ENCODE measurements around the gene IL15. TPM values are rescaled to one million over a fixed set of nuclear protein-coding genes. Genes with fewer than 3 reads are reported as not detected.

IL15 gene
- total and polyA plus RNA-seq, 4 donors: 0.93 to 2.0 (median 1.5) TPM

DNA sequence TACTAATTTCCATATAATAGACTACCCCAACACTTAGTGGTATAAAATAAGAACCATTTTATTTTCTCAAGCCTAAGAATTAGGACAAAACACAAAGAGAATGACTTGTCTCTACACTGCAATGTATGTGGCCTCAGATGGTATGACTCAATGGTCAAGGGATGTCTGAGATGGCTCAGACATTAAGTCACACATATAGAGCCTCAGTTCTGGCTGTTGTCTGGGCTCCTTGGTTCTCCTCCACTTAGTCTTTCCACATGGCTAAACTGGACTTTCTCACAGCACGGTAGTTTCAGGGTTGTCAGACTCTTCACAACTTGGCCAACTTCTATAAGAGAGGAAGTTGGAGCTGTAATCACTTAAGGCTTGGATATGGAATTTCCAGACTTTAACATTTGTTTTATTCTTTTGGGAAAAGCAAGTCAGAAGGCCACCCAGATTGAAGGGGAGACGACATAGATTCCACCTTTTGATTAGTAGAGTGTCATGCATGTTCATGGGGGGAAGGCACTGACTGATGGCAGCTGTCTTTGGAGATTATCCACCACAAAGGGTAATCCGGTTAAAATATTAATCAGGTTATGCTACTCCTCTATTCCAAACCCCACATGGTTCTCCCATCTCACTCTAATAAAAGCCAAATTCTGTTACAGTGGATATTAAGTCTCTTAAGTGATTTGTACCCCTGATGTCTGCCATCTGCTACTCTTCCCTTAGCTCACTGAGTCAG lies 9.4 kb downstream of the IL15 start (continued):
- TF ChIP-seq GABPA (IDR thresholded peaks at IDR 0.05 in 1 of 2, conservative IDR thresholded peaks at IDR 0.05 in 1 of 2) (no peak), HNF4G (IDR thresholded peaks at IDR 0.05) (no peak), SP1 (IDR thresholded peaks at IDR 0.05) (no peak)

DNA sequence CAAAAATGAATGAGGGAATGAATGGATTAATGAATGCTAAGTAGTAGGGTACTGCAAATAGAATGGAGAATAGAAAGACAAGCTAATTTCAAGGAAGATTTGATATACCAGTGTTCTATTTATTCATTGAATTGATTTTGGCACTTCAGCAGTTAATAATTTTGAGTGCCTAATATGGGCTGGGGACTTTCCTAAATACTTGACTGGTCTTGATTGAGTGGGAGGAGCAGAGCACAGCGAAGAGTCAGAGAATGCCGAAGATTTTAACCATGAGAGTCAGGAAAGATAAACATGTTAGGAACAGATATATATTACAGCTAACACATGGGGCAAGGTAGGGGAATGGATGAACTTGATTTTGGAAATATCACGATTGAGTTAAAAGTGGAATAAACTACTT lies 10.6 kb downstream of the IL15 start:
- peaks cover 0 to 3% (median 1%) of the 10 kb centered on the region in 4 donors for H3K4me1 ChIP-seq (ENCODE audit: control insufficient read depth in 4 of 4, insufficient read depth in 4 of 4, low read length in 3 of 4)
- peaks cover 0 to 1% (median 0%) of the 10 kb centered on the region in 4 donors for H3K36me3 ChIP-seq (ENCODE audit: control insufficient read depth in 4 of 4, insufficient read depth in 3 of 4, low read depth in 1 of 4, low read length in 3 of 4)
- H3K27ac ChIP-seq (ENCODE audit: low read depth in 1 of 2, low read length in 2 of 2): no peak overlapping the region
- H3K9me3 ChIP-seq (ENCODE audit: control insufficient read depth in 4 of 4, low read length in 3 of 4): no peaks in the 10 kb centered on the region
- TF ChIP-seq RAD21 (IDR thresholded peaks at IDR 0.05): no peak
- TF ChIP-seq NR2F2 (IDR thresholded peaks at IDR 0.05): no peak
- TF ChIP-seq REST (IDR thresholded peaks at IDR 0.05): no peak
- no peak for TF ChIP-seq SP1 (IDR thresholded peaks at IDR 0.05)
- TF ChIP-seq ZBTB33 (IDR thresholded peaks at IDR 0.05): no peak
- no peak for TF ChIP-seq RXRA (IDR thresholded peaks at IDR 0.05)
- no peak for TF ChIP-seq EGR1 (IDR thresholded peaks at IDR 0.05; ENCODE audit: low read depth in 2 of 2)
- no peak for TF ChIP-seq HNF4A (conservative IDR thresholded peaks at IDR 0.05)
- no peak for TF ChIP-seq FOXA2 (IDR thresholded peaks at IDR 0.05)
- no peak for TF ChIP-seq TAF1 (conservative IDR thresholded peaks at IDR 0.05)
- TF ChIP-seq GABPA (IDR thresholded peaks at IDR 0.05 in 1 of 2, conservative IDR thresholded peaks at IDR 0.05 in 1 of 2): no peak
- TF ChIP-seq MAX (IDR thresholded peaks at IDR 0.05): no peak
- no peak for TF ChIP-seq JUND (IDR thresholded peaks at IDR 0.05)
- 81% methylated on average over 3 of the region's 3 CpGs for WGBS
- H3K9ac ChIP-seq (ENCODE audit: low read depth in 1 of 2, low read length in 2 of 2): no peak overlapping the region
- no peak for DNase-seq (ENCODE audit: low spot score)
- H3K27me3 ChIP-seq (ENCODE audit: control insufficient read depth in 4 of 4, insufficient read depth in 4 of 4, low read length in 3 of 4): no peaks in the 10 kb centered on the region
- no peak overlapping the region for H3K4me3 ChIP-seq (ENCODE audit: low read depth in 1 of 3, low read length in 3 of 3)

- H3K9me3 ChIP-seq (ENCODE audit: control insufficient read depth in 4 of 4, low read length in 3 of 4): no peaks in the 10 kb centered on the region
- no peak overlapping the region for H3K9ac ChIP-seq (ENCODE audit: low read depth in 1 of 2, low read length in 2 of 2)
- H3K4me1 ChIP-seq (ENCODE audit: control insufficient read depth in 4 of 4, insufficient read depth in 4 of 4, low read length in 3 of 4): peaks cover 0 to 3% (median 1%) of the 10 kb centered on the region in 4 donors
- DNase-seq (ENCODE audit: low spot score): no peak
- H3K27ac ChIP-seq (ENCODE audit: low read depth in 1 of 2, low read length in 2 of 2): no peak overlapping the region
- H3K4me3 ChIP-seq (ENCODE audit: low read depth in 1 of 3, low read length in 3 of 3): no peak overlapping the region
- no peaks in the 10 kb centered on the region for H3K27me3 ChIP-seq (ENCODE audit: control insufficient read depth in 4 of 4, insufficient read depth in 4 of 4, low read length in 3 of 4)
- 74% methylated on average over 1 of the region's 1 CpG for WGBS
- H3K36me3 ChIP-seq (ENCODE audit: control insufficient read depth in 4 of 4, insufficient read depth in 3 of 4, low read depth in 1 of 4, low read length in 3 of 4): peaks cover 0 to 1% (median 0%) of the 10 kb centered on the region in 4 donors
- TF ChIP-seq, protein P1, sequence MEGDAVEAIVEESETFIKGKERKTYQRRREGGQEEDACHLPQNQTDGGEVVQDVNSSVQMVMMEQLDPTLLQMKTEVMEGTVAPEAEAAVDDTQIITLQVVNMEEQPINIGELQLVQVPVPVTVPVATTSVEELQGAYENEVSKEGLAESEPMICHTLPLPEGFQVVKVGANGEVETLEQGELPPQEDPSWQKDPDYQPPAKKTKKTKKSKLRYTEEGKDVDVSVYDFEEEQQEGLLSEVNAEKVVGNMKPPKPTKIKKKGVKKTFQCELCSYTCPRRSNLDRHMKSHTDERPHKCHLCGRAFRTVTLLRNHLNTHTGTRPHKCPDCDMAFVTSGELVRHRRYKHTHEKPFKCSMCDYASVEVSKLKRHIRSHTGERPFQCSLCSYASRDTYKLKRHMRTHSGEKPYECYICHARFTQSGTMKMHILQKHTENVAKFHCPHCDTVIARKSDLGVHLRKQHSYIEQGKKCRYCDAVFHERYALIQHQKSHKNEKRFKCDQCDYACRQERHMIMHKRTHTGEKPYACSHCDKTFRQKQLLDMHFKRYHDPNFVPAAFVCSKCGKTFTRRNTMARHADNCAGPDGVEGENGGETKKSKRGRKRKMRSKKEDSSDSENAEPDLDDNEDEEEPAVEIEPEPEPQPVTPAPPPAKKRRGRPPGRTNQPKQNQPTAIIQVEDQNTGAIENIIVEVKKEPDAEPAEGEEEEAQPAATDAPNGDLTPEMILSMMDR (IDR thresholded peaks at IDR 0.05; ENCODE audit: low read depth, low read length, missing input control): no peak
- no peak for TF ChIP-seq RXRA (IDR thresholded peaks at IDR 0.05)
- no peak for TF ChIP-seq NR2F2 (IDR thresholded peaks at IDR 0.05)
- no peak for TF ChIP-seq GABPA (IDR thresholded peaks at IDR 0.05 in 1 of 2, conservative IDR thresholded peaks at IDR 0.05 in 1 of 2)
- TF ChIP-seq TAF1 (conservative IDR thresholded peaks at IDR 0.05): no peak
- TF ChIP-seq JUND (IDR thresholded peaks at IDR 0.05): no peak
- TF ChIP-seq REST (IDR thresholded peaks at IDR 0.05): no peak
- TF ChIP-seq YY1 (IDR thresholded peaks at IDR 0.05): no peak
- no peak for TF ChIP-seq FOXA2 (IDR thresholded peaks at IDR 0.05)
- no peak for TF ChIP-seq RAD21 (IDR thresholded peaks at IDR 0.05)
- TF ChIP-seq HNF4A (conservative IDR thresholded peaks at IDR 0.05): no peak
- TF ChIP-seq, protein P2, sequence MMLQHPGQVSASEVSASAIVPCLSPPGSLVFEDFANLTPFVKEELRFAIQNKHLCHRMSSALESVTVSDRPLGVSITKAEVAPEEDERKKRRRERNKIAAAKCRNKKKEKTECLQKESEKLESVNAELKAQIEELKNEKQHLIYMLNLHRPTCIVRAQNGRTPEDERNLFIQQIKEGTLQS (IDR thresholded peaks at IDR 0.05): no peak
- no peak for TF ChIP-seq SP1 (IDR thresholded peaks at IDR 0.05)
- TF ChIP-seq HNF4G (IDR thresholded peaks at IDR 0.05): no peak
These were observed 11.6 kb downstream of the IL15 start for GRCh38 chr4:141647966-141648365.
